Skeletal muscle tissue (tissue), 4 donors: ENCODE measurements around the gene HBP1. TPM values are rescaled to one million over a fixed set of nuclear protein-coding genes. Genes with fewer than 3 reads are reported as not detected.

Source experiments
- H3K27ac ChIP-seq: one replicate; pipeline ENCODE4 v1.7.0; 2013; ENCODE audit warnings: mild to moderate bottlenecking, low read depth, low read length, inconsistent platforms
- H3K27me3 ChIP-seq, 3 donors: one replicate each; pipeline ENCODE4 v1.7.0; 2013; ENCODE audit warnings: low read length in 3 of 3; ENCODE audit not compliant: control insufficient read depth in 3 of 3, insufficient read depth in 3 of 3
- H3K36me3 ChIP-seq, 3 donors: one replicate each; pipeline ENCODE4 v1.7.0; 2013; ENCODE audit warnings: low read length in 3 of 3; ENCODE audit not compliant: control insufficient read depth in 3 of 3, insufficient read depth in 3 of 3
- H3K4me1 ChIP-seq, 3 donors: one replicate each; pipeline ENCODE4 v1.7.0; 2013; ENCODE audit warnings: low read length in 3 of 3, mild to moderate bottlenecking in 3 of 3; ENCODE audit not compliant: control insufficient read depth in 3 of 3, insufficient read depth in 3 of 3
- H3K4me3 ChIP-seq, 3 donors: one replicate each; pipeline ENCODE4 v1.7.0; 2013; ENCODE audit warnings: low read length in 3 of 3
- H3K9ac ChIP-seq, 3 donors: one replicate each; pipeline ENCODE4 v1.7.0; 2013; ENCODE audit warnings: low read length in 3 of 3, mild to moderate bottlenecking in 3 of 3, moderate library complexity in 2 of 3, low read depth in 1 of 3
- H3K9me3 ChIP-seq, 3 donors: one replicate each; pipeline ENCODE4 v1.7.0; 2013; ENCODE audit warnings: low read length in 3 of 3; ENCODE audit not compliant: control insufficient read depth in 3 of 3
- total RNA-seq: library from RNA; depleted of rRNA; stranded (reverse); fragments of >200 nt; gene quantifications from one replicate; pipeline ENCODE4 v1.2.3, GENCODE V29; 2014
- donor health status: Osteomylitis.

HBP1 gene
- total RNA-seq, 1 donor from 2014 or later, result 92.9 TPM

- Histone ChIP-seq H3K9ac (no peak overlapping the region), H3K36me3 (peaks cover 0 to 26% (median 16%) of the 10 kb centered on the region in 3 donors), H3K4me1 (peaks cover 11 to 22% (median 13%) of the 10 kb centered on the region in 3 donors), H3K27ac (no peak overlapping the region), H3K9me3 (no peaks in the 10 kb centered on the region), H3K27me3 (no peaks in the 10 kb centered on the region), H3K4me3 (no peak overlapping the region)
These were observed 11.6 kb downstream of the HBP1 start for GRCh38 chr7:107180378-107180777.

- Histone ChIP-seq H3K27me3 (no peaks in the 10 kb centered on the region), H3K4me1 (peaks cover 11 to 22% (median 13%) of the 10 kb centered on the region in 3 donors), H3K4me3 (no peak overlapping the region), H3K27ac (no peak overlapping the region), H3K9ac (no peak overlapping the region), H3K9me3 (no peaks in the 10 kb centered on the region), H3K36me3 (peaks cover under 1 to 32% (median 24%) of the 10 kb centered on the region in 3 donors)
These were observed 12.4 kb downstream of the HBP1 start for GRCh38 chr7:107181172-107181571.

- Histone ChIP-seq H3K4me3 (no peak overlapping the region), H3K4me1 (no peaks in the 10 kb centered on the region), H3K27ac (no peak overlapping the region), H3K9ac (no peak overlapping the region), H3K36me3 (peaks cover 4 to 66% (median 60%) of the 10 kb centered on the region in 3 donors), H3K9me3 (no peaks in the 10 kb centered on the region), H3K27me3 (no peaks in the 10 kb centered on the region)
These were observed 16.9 kb downstream of the HBP1 start for GRCh38 chr7:107185716-107186115.

GRCh38 chr7:107186240-107186639 is 17.4 kb downstream of the HBP1 start:
- H3K27ac ChIP-seq, result no peak overlapping the region
- H3K4me3 ChIP-seq, result no peak overlapping the region
- H3K4me1 ChIP-seq, result no peaks in the 10 kb centered on the region
- H3K9me3 ChIP-seq, result no peaks in the 10 kb centered on the region
- peaks cover 4 to 70% (median 62%) of the 10 kb centered on the region in 3 donors for H3K36me3 ChIP-seq
- no peak overlapping the region for H3K9ac ChIP-seq
- no peaks in the 10 kb centered on the region for H3K27me3 ChIP-seq

GRCh38 chr7:107187774-107188173 is 19.0 kb downstream of the HBP1 start:
- H3K9ac ChIP-seq, result no peak overlapping the region
- H3K36me3 ChIP-seq, result peaks cover 4 to 71% (median 65%) of the 10 kb centered on the region in 3 donors
- no peak overlapping the region for H3K27ac ChIP-seq
- no peak overlapping the region for H3K4me3 ChIP-seq
- H3K9me3 ChIP-seq, result no peaks in the 10 kb centered on the region
- no peaks in the 10 kb centered on the region for H3K4me1 ChIP-seq
- no peaks in the 10 kb centered on the region for H3K27me3 ChIP-seq

GRCh38 chr7:107190090-107190489 is 21.3 kb downstream of the HBP1 start:
- Histone ChIP-seq H3K36me3 (peaks cover 4 to 61% (median 57%) of the 10 kb centered on the region in 3 donors), H3K9me3 (no peaks in the 10 kb centered on the region), H3K9ac (no peak overlapping the region)

GRCh38 chr7:107194052-107194451 is 25.2 kb downstream of the HBP1 start:
- H3K36me3 ChIP-seq, result peaks cover 14 to 61% (median 47%) of the 10 kb centered on the region in 3 donors

More at GRCh38 chr7:107190090-107190489, 21.3 kb downstream of the HBP1 start:
- H3K27ac ChIP-seq, result no peak overlapping the region
- no peaks in the 10 kb centered on the region for H3K4me1 ChIP-seq
- no peak overlapping the region for H3K4me3 ChIP-seq
- no peaks in the 10 kb centered on the region for H3K27me3 ChIP-seq

GRCh38 chr7:107196834-107197610 is 28.2 kb downstream of the HBP1 start:
- peaks cover 0 to 4% (median 0%) of the 10 kb centered on the region in 3 donors for H3K4me1 ChIP-seq
- H3K9me3 ChIP-seq, result no peaks in the 10 kb centered on the region
- no peaks in the 10 kb centered on the region for H3K27me3 ChIP-seq
- no peak overlapping the region for H3K4me3 ChIP-seq
- H3K9ac ChIP-seq, result no peak overlapping the region
- H3K36me3 ChIP-seq, result peaks cover 22 to 61% (median 51%) of the 10 kb centered on the region in 3 donors
- no peak overlapping the region for H3K27ac ChIP-seq

More at GRCh38 chr7:107194052-107194451, 25.2 kb downstream of the HBP1 start:
- no peak overlapping the region for H3K4me3 ChIP-seq
- no peak overlapping the region for H3K9ac ChIP-seq
- H3K4me1 ChIP-seq, result no peaks in the 10 kb centered on the region
- H3K9me3 ChIP-seq, result no peaks in the 10 kb centered on the region
- H3K27me3 ChIP-seq, result no peaks in the 10 kb centered on the region
- no peak overlapping the region for H3K27ac ChIP-seq

GRCh38 chr7:107201795-107202450 is 33.1 kb downstream of the HBP1 start:
- Histone ChIP-seq H3K36me3 (peaks cover 29 to 67% (median 60%) of the 10 kb centered on the region in 3 donors), H3K9me3 (no peaks in the 10 kb centered on the region), H3K4me3 (no peak overlapping the region), H3K27me3 (no peaks in the 10 kb centered on the region), H3K27ac (no peak overlapping the region), H3K9ac (no peak overlapping the region), H3K4me1 (peaks cover 0 to 6% (median 0%) of the 10 kb centered on the region in 3 donors)

- no peak overlapping the region for H3K27ac ChIP-seq
- no peak overlapping the region for H3K4me3 ChIP-seq
- H3K9ac ChIP-seq, result no peak overlapping the region
- no peaks in the 10 kb centered on the region for H3K9me3 ChIP-seq
- peaks cover 22 to 52% (median 49%) of the 10 kb centered on the region in 3 donors for H3K36me3 ChIP-seq
- H3K27me3 ChIP-seq, result no peaks in the 10 kb centered on the region
- H3K4me1 ChIP-seq, result peaks cover 11 to 20% (median 16%) of the 10 kb centered on the region in 3 donors
These were observed 34.8 kb downstream of the HBP1 start for GRCh38 chr7:107203607-107204006.
